Cardiac muscle cell (in vitro differentiated cells and primary cell): ENCODE data around the gene UPF2. TPM values are rescaled to one million over a fixed set of nuclear protein-coding genes. Genes with fewer than 3 reads are reported as not detected.

Experiments used
- DNase-seq, 2 donors: peaks; one replicate each; pipeline versions ENCODE4 v3.0.0 to v3.0.0-alpha.2; 2010 to 2017; ENCODE audit warnings: low read depth in 1 of 2, low spot score in 1 of 2
- H3K27ac ChIP-seq: fragments of 200-600 bp; sonication (generic); 2 replicates; pipeline ENCODE4 v1.5.1; 2016
- H3K27me3 ChIP-seq: fragments of 200-600 bp; sonication (generic); 2 replicates; pipeline ENCODE4 v1.6.0; 2016; ENCODE audit warnings: control low read depth
- H3K36me3 ChIP-seq: fragments of 200-600 bp; sonication (generic); 2 replicates; pipeline ENCODE4 v1.5.1; 2016; ENCODE audit warnings: control low read depth
- H3K4me1 ChIP-seq: fragments of 200-600 bp; sonication (generic); 2 replicates; pipeline ENCODE4 v1.8.1; 2017; ENCODE audit warnings: low read depth, mild to moderate bottlenecking, mixed run types
- H3K4me3 ChIP-seq: fragments of 200-600 bp; sonication (generic); 2 replicates; pipeline ENCODE4 v1.5.1; 2016; ENCODE audit warnings: mild to moderate bottlenecking
- H3K9me3 ChIP-seq: fragments of 200-600 bp; sonication (generic); 2 replicates; pipeline ENCODE4 v1.5.1; 2017; ENCODE audit warnings: low read depth, mild to moderate bottlenecking, control low read depth
- CTCF ChIP-seq: IDR thresholded peaks from 2 replicates; pipeline ENCODE4 v1.5.1; 2012; ENCODE audit warnings: low read depth, mild to moderate bottlenecking, low read length
- polyA plus RNA-seq: library from polyadenylated mRNA; unstranded; fragments of >200 nt; fragmentation: Nextera tagmentation; extraction: Ambion mirVana; gene quantifications from 2 replicates; pipeline ENCODE4 v1.2.1, GENCODE V29; 2016
- total RNA-seq: library from RNA; depleted of rRNA; stranded (reverse); fragments of >200 nt; gene quantifications from 2 replicates; pipeline ENCODE4 v1.2.3, GENCODE V29; 2016

UPF2 gene
- total RNA-seq (7.4 and 12.8 TPM in 2 replicates), polyA plus RNA-seq (13.2 and 15.3 TPM in 2 replicates)

DNA sequence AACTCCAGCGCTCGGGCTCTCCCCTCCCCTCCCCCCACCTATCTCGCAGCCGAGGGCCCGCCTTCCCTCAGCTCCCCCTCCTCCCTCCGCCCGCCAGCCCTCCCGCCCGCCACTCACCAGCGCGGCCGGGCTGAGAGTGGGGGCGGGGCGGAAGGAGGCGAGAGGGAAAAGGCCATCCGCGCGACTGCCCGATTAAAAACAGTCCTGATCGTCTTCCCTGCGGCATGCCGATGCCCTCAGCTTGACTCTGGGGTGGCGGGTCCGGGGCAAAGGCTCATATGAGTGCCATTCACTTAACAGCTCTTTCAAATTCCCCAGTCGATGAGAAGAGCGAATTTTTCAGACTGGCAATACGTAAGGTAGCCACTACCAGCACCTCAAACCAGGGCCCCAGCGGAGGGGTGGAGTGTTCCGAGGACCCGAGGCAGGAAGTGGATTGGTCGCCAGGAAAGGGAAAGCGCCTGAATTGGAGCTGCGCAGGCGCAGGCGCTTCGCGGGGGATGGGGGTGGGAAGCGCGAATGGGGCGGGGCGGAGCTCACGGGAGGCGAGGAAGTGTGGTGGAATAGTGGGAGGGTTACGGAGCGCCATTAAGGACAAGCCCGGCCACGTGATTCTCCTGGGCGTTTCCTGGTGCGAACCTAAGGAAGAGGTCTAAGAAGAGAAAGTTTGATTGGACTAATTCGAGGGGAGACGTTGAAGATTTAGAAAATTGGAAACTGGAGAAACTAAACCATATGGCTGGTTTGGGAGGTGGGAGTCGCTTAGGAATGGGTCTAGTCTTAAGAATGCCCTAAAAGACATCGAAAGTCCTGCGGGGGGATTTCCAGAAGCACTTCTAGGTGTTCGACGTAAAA is at the start of gene UPF2:
Gene UPF2, minus strand, starts transcription at position 13 of the 855 bp plus-strand sequence. CDS start 7,386 bp downstream, outside the sequence.
- H3K27ac ChIP-seq = peak within 1 kb of the TSS; percentile 99
- H3K27me3 ChIP-seq = no peaks in the 10 kb centered on the region
- H3K4me3 ChIP-seq = peak within 1 kb of the TSS; percentile 68
- no peaks in the 10 kb centered on the region for H3K36me3 ChIP-seq
- H3K9me3 ChIP-seq = no peaks in the 10 kb centered on the region
- TF ChIP-seq CTCF = no peak
- peak; percentile 97 to 100 for DNase-seq
- peaks cover 8% of the 10 kb centered on the region for H3K4me1 ChIP-seq

DNA sequence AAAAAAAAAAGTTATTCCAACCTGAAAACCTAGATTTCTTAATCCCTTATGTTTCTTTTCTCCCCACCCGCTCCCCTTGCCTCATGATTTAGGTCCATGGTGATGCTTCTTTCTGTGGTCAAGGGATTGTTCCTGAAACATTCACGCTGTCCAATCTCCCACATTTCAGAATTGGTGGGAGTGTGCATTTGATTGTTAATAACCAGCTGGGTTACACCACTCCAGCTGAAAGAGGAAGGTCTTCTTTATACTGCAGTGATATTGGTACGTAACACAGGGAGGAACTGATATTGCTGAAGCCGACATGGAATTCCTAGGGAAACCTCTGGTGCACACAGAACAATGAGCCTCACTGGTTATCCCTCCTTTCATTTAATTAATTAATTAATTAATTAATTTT is 48.8 kb upstream of the UPF2 start:
- H3K9me3 ChIP-seq = no peaks in the 10 kb centered on the region
- H3K27me3 ChIP-seq = no peaks in the 10 kb centered on the region
- DNase-seq = no peak
- H3K27ac ChIP-seq = no peak overlapping the region
- H3K4me3 ChIP-seq = no peak overlapping the region
- H3K4me1 ChIP-seq = no peaks in the 10 kb centered on the region
- no peak for TF ChIP-seq CTCF
- peaks cover 41% of the 10 kb centered on the region for H3K36me3 ChIP-seq

DNA sequence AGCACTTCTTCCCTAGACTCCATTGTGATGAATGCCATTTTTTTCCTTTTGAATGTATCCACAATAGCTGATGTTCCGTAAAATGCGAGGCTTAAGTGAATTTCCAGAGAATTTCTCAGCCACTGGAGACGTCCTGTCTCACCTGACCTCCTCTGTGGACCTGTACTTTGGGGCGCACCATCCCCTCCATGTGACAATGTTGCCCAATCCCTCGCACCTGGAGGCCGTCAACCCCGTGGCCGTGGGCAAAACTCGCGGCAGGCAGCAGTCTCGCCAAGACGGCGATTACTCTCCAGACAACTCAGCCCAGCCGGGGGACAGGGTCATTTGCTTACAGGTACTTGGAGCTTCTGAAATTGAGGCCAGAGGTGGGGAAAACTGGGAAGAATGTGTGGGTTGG is 46.3 kb upstream of the UPF2 start:
- Histone ChIP-seq H3K27ac (no peak overlapping the region), H3K36me3 (peaks cover 40% of the 10 kb centered on the region), H3K27me3 (no peaks in the 10 kb centered on the region), H3K9me3 (no peaks in the 10 kb centered on the region), H3K4me1 (no peaks in the 10 kb centered on the region), H3K4me3 (no peak overlapping the region)
- DNase-seq = no peak
- TF ChIP-seq CTCF = no peak

GRCh38 chr10:12081879-12082557 is 39.4 kb upstream of the UPF2 start:
- no peak overlapping the region for H3K27ac ChIP-seq
- no peak overlapping the region for H3K4me3 ChIP-seq
- no peak for TF ChIP-seq CTCF
- no peaks in the 10 kb centered on the region for H3K9me3 ChIP-seq
- no peaks in the 10 kb centered on the region for H3K4me1 ChIP-seq
- H3K27me3 ChIP-seq = no peaks in the 10 kb centered on the region
- H3K36me3 ChIP-seq = peaks cover 13% of the 10 kb centered on the region
- DNase-seq = peak in 1 of 2 donors; percentile 39

DNA sequence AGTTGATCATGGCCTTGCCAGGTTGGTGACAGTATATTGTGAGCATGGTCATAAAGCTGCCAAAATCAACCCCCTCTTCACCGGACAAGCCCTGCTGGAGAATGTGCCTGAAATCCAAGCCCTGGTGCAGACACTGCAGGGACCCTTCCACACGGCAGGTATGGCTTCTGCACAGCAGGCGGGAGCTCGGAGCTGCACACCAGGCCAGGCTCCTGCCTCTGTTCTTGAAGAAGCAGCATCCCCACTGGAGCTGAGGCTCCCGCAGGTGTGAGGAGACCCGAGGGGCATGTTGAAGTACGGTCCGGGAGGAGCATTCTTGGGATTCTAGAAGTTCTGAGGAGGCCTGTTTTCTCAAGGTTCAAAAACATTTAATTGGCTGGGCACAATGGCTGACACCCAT is 38.9 kb upstream of the UPF2 start:
- no peaks in the 10 kb centered on the region for H3K27me3 ChIP-seq
- no peaks in the 10 kb centered on the region for H3K4me1 ChIP-seq
- H3K27ac ChIP-seq = no peak overlapping the region
- DNase-seq = no peak
- TF ChIP-seq CTCF = no peak
- no peak overlapping the region for H3K4me3 ChIP-seq
- no peaks in the 10 kb centered on the region for H3K9me3 ChIP-seq
- peaks cover 8% of the 10 kb centered on the region for H3K36me3 ChIP-seq
